Measurements from ENCODE around the gene ATP10B.

Gene ATP10B

GRCh38 chr5:160629003-160629402 is 223.0 kb downstream of the ATP10B start:
- FAIRE-seq, result no peak

- FAIRE-seq, result no peak
Observed at GRCh38 chr5:160628619-160628968, 223.4 kb downstream of the ATP10B start.

- FAIRE-seq, result no peak
Observed at GRCh38 chr5:160627921-160628618, 223.9 kb downstream of the ATP10B start.

- no peak for FAIRE-seq
Observed at GRCh38 chr5:160626322-160626721, 225.7 kb downstream of the ATP10B start.

- FAIRE-seq, result no peak
Observed at GRCh38 chr5:160621526-160621925, 230.5 kb downstream of the ATP10B start.

GRCh38 chr5:160620401-160620800 is 231.6 kb downstream of the ATP10B start:
- FAIRE-seq, result no peak

- FAIRE-seq, result no peak
Observed at GRCh38 chr5:160619381-160619780, 232.6 kb downstream of the ATP10B start.

GRCh38 chr5:160618286-160618685 is 233.7 kb downstream of the ATP10B start:
- no peak for FAIRE-seq

- FAIRE-seq, result no peak
Observed at GRCh38 chr5:160616712-160617497, 235.1 kb downstream of the ATP10B start.

- no peak for FAIRE-seq
Observed at GRCh38 chr5:160614136-160614535, 237.9 kb downstream of the ATP10B start.

GRCh38 chr5:160605266-160605665 is 246.7 kb downstream of the ATP10B start:
- FAIRE-seq, result no peak

- no peak for FAIRE-seq
Observed at GRCh38 chr5:160604484-160604883, 247.5 kb downstream of the ATP10B start.

- no peak for FAIRE-seq
Observed at GRCh38 chr5:160602744-160603143, 249.3 kb downstream of the ATP10B start.

- no peak for FAIRE-seq
Observed at GRCh38 chr5:160601046-160601445, 251.0 kb downstream of the ATP10B start.

GRCh38 chr5:160573318-160573717 is 278.7 kb downstream of the ATP10B start:
- no peak for FAIRE-seq

GRCh38 chr5:160567031-160567705 is 284.8 kb downstream of the ATP10B start:
- no peak for FAIRE-seq

- no peak for FAIRE-seq
Observed at GRCh38 chr5:160565376-160565775, 286.6 kb downstream of the ATP10B start.

- no peak for FAIRE-seq
Observed at GRCh38 chr5:160556846-160557245, 295.2 kb downstream of the ATP10B start.

- no peak for FAIRE-seq
Observed at GRCh38 chr5:160555971-160556631, 295.9 kb downstream of the ATP10B start.

- no peak for FAIRE-seq
Observed at GRCh38 chr5:160555581-160555970, 296.4 kb downstream of the ATP10B start.

- no peak for FAIRE-seq
Observed at GRCh38 chr5:160550075-160550474, 301.9 kb downstream of the ATP10B start.

GRCh38 chr5:160548949-160549645 is 302.9 kb downstream of the ATP10B start:
- no peak for FAIRE-seq

GRCh38 chr5:160547872-160548271 is 304.1 kb downstream of the ATP10B start:
- FAIRE-seq, result no peak

Measured in colon (tissue), 2 donors.